Measurements from ENCODE around the gene PINK1. TPM values are rescaled to one million over a fixed set of nuclear protein-coding genes. Genes with fewer than 3 reads are reported as not detected.

Gene PINK1
- total RNA-seq, 2 experiments from 2014 or later = 4.4 to 4.8 TPM

DNA sequence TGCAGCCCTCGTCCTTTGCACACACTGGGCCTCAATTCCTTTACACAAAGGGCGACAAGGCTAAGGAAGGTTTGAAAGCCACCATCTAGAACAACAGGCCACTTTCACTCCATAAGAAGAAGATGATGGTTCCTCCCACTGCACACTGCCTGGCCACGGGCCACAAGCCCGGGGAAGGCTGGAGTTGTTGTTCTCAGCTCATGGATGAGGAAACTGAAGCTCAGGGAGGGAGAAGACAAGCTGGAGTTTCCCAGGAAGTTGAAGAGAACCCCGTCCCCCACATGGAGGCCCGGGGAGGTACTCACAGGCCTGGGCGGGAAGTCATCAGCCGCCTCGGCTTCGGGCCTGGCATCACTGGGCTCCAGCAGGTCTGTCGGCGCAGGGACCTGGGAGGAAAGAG lies 52.5 kb downstream of the PINK1 start:
- H3K27me3 Mint-ChIP-seq = peaks cover 4% of the 10 kb centered on the region
- intact Hi-C loops (cut with micrococcal nuclease) = no loop called here
- H3K27ac Mint-ChIP-seq = no peak overlapping the region
- H3K4me3 Mint-ChIP-seq = no peak overlapping the region
- ChIA-PET POLR2A (no interaction called here), CTCF (interaction anchor here (1.9 kb wide), 1 partner anchor 11 kb away, joined by 8 read pairs; no protein-coding TSS in a partner anchor)
- H3K9me3 Mint-ChIP-seq = no peaks in the 10 kb centered on the region
- H3K36me3 Mint-ChIP-seq = no peaks in the 10 kb centered on the region
- no peaks in the 10 kb centered on the region for H3K4me1 Mint-ChIP-seq (ENCODE audit: low read depth)
- DNase-seq = no peak

DNA sequence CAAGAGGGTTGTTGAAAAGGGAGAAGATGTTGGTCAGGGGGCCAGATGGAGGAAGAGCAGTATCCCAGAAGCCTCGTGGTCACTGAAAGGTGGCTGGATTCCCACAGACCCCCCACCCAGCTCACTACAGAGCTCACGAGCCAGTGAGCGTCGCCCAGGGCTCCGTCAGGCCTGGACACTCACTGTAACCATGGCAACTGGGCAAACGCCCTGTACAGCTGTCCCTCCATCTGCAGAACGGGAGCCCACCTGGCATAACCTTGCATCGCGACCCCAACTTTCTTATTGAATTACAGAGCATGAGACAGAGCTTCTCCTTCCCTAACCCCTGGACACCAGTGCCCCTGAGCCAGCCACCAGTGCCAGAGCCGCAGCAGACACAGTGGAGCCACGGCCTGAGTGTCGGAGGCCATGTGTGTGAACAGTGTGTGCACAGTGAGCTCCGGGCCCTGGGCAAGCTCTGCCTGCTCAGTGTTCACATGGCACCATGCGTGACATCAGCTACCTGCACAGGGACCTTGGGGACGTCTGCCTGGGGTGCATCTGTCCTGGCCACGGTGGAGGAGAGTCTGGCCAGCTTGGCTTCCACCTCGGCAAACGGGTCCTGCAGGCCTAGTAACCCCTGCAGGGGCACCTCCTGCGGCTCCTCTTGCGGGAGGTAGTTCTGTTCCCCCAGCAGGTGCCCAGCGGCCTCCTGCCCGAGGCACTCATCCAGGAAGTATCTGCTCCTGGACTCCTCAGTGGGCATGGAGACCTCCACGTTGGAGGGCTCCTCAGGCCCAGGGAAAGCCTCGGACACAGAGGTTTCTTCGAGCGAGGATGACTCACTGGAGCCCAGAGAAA lies 53.8 kb downstream of the PINK1 start:
- H3K27me3 Mint-ChIP-seq = peaks cover 2% of the 10 kb centered on the region
- H3K4me1 Mint-ChIP-seq (ENCODE audit: low read depth) = no peaks in the 10 kb centered on the region
- H3K27ac Mint-ChIP-seq = no peak overlapping the region
- intact Hi-C loops (cut with micrococcal nuclease) = no loop called here
- no peaks in the 10 kb centered on the region for H3K36me3 Mint-ChIP-seq
- ChIA-PET CTCF (interaction anchor here (0.6 to 2.4 kb wide), 3 partner anchors 10 to 812 kb away, joined by 3 to 14 read pairs (median 4); no protein-coding TSS in a partner anchor), POLR2A (no interaction called here)
- no peak overlapping the region for H3K4me3 Mint-ChIP-seq
- DNase-seq = no peak
- H3K9me3 Mint-ChIP-seq = no peaks in the 10 kb centered on the region

DNA sequence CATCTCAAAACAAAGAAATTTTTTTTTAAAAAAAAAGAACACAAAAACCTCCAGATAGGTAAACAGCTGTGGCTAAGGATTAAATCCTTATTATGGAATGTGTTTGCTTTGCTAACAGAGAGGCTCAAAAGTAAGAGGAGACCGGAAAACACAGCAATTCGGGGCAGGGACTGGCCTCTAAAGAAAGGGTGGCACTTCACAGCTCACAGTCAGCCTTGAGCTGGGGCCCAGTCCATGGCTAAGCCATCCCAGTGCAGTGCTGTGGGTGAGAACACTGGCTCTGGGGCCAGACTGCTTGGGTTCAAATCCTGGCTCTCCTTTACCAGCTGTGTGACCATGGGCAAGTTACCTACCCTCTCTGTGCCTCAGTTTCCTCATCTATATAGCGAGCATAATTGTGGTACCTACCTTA lies 56.4 kb downstream of the PINK1 start:
- H3K4me3 Mint-ChIP-seq = no peak overlapping the region
- POLR2A ChIA-PET = no interaction called here
- H3K36me3 Mint-ChIP-seq = no peaks in the 10 kb centered on the region
- CTCF ChIA-PET = no interaction called here
- H3K9me3 Mint-ChIP-seq = no peaks in the 10 kb centered on the region
- H3K27me3 Mint-ChIP-seq = peaks cover under 1% of the 10 kb centered on the region
- intact Hi-C loops (cut with micrococcal nuclease) = no loop called here
- no peak overlapping the region for H3K27ac Mint-ChIP-seq
- no peak for DNase-seq
- no peaks in the 10 kb centered on the region for H3K4me1 Mint-ChIP-seq (ENCODE audit: low read depth)

DNA sequence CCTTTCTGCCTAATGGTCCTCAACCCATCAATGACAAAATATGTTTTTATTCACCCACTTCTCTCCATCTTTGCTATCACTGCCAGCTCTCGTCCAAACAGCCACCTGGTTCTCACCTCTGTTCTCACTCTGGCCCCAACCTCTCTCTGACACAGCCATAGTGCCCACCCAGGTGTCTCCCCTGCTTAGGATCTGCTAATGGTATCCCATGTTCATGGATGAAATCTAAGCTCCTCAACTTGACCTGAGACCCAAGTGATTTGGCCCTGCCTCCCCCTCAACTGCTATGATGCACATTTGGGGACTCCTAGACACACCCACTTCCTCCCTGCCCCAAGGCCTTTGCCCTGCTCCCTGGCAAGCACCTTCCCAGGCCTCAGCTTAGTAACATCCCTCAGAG lies 58.6 kb downstream of the PINK1 start:
- H3K27me3 Mint-ChIP-seq = peaks cover 6% of the 10 kb centered on the region
- POLR2A ChIA-PET = interaction anchor here (0.6 kb wide), 2 partner anchors 42 to 60 kb away, joined by 3 to 6 read pairs; no protein-coding TSS in a partner anchor

DNA sequence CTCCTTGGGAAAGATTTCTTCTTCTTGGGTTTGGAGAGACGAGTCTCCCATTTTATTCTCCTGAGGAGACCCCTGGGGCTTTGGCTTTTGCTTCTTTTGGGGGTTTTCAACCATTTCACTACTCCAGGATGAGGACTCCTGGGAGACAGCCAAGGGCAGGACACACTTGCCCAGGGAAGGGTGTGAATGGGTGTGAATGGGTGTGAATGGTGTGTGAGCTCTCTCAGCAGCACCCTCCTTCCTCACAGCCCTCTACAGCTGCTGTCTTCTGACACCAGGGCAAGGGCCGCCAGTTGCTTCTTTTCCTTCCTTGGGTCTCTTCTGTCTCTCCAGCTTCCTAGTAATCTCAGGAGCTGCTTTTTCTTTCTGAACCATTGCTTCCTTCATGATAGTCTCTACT lies 60.4 kb downstream of the PINK1 start:
- ChIA-PET CTCF (interaction anchor here (0.6 to 1.4 kb wide), 2 partner anchors 501 to 615 kb away, joined by 3 to 7 read pairs; no protein-coding TSS in a partner anchor), POLR2A (no interaction called here)
- Mint-ChIP-seq H3K4me3 (no peak overlapping the region), H3K9me3 (no peaks in the 10 kb centered on the region), H3K36me3 (no peaks in the 10 kb centered on the region), H3K27ac (no peak overlapping the region), H3K27me3 (peaks cover 6% of the 10 kb centered on the region), H3K4me1 (ENCODE audit: low read depth) (peaks cover 6% of the 10 kb centered on the region)
- intact Hi-C loops (cut with micrococcal nuclease) = no loop called here
- DNase-seq = no peak

More for the DNA sequence above, 58.6 kb downstream of the PINK1 start:
- CTCF ChIA-PET = interaction anchor here (0.6 kb wide), 1 partner anchor 503 kb away, joined by 3 read pairs; no protein-coding TSS in a partner anchor
- Mint-ChIP-seq H3K36me3 (no peaks in the 10 kb centered on the region), H3K9me3 (no peaks in the 10 kb centered on the region), H3K4me1 (ENCODE audit: low read depth) (peaks cover 4% of the 10 kb centered on the region), H3K27ac (no peak overlapping the region), H3K4me3 (no peak overlapping the region)
- intact Hi-C loops (cut with micrococcal nuclease) = no loop called here
- DNase-seq = no peak

DNA sequence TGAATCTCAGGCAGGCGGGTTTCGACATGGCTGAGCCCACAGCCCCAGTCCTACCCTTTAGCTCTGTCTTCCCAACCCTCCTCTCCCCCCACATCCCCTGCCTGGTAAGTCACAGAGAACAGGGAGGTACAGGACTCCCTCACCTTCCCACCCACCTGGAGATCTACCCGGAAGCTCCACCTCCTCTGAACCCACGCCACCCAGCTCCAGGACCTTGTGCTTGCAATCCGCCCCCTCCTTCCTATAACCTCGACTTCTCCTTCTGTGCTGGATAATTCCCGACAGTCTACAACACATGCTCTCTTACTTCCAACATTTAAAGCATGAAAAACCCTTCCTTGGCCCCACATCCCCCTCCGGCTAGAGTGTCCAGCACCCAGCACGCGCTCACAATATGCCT lies 62.3 kb downstream of the PINK1 start:
- H3K4me1 Mint-ChIP-seq (ENCODE audit: low read depth) = peaks cover 6% of the 10 kb centered on the region
- H3K27me3 Mint-ChIP-seq = peaks cover 6% of the 10 kb centered on the region
- POLR2A ChIA-PET = no interaction called here
- intact Hi-C loops (cut with micrococcal nuclease) = no loop called here
- CTCF ChIA-PET = interaction anchor here (1.1 to 5.2 kb wide), 2 partner anchors 62 to 499 kb away, joined by 3 to 129 read pairs; no protein-coding TSS in a partner anchor
- no peak for DNase-seq
- H3K9me3 Mint-ChIP-seq = no peaks in the 10 kb centered on the region
- no peaks in the 10 kb centered on the region for H3K36me3 Mint-ChIP-seq
- no peak overlapping the region for H3K4me3 Mint-ChIP-seq
- no peak overlapping the region for H3K27ac Mint-ChIP-seq

DNA sequence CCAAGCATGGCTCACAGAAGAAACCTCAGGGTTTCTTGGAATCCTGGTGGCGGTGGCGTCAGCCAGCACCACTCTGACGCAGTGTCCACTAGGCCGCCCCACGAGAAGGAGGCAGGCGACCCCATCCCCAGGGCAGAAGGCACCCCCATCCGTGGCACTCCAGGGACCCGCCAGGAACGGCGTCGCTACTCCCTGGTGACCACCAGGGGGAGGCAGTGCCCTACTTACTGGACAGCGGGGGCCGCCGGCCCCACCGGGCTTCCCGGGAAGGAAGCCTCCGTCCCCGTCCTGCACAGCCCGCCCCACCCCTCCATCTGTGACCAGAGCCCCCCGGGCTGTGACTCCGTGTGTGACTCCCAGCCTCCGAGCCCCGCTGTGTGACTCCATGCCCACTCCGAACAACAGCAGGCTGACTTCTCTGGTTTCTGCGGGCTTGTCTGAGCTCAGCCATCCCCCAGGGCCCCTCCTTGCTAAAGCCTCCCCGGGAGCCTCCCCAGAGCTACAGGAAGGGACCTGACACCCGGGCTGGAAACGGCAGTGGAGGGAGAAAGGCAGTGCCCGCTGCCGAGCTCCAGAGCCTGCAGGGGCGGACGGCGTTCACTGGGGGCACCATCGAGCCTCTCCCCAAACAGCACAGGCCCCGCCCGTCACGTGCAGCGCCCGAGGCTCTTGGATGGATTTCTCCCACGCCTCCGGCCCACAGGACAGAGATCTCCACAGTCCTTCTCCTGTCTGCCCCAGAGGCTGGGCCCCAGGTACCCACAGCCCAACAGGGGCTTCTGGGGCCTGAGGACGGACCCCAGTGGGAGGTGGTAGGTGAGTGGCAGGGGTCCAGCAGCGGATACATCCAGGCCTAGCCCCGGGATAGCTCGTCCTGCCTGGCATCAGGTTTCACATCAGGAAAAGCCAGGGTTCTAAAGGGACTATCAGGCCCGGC lies 63.4 kb downstream of the PINK1 start:
- Mint-ChIP-seq H3K9me3 (no peaks in the 10 kb centered on the region), H3K27ac (no peak overlapping the region), H3K4me1 (ENCODE audit: low read depth) (peaks cover 6% of the 10 kb centered on the region), H3K27me3 (peaks cover 6% of the 10 kb centered on the region), H3K4me3 (peak overlapping the region; percentile 77), H3K36me3 (no peaks in the 10 kb centered on the region)
- peak; percentile 85 for DNase-seq
- intact Hi-C loops (cut with micrococcal nuclease) = loop anchor here (1.0 to 2.0 kb wide), 2 partner anchors 36 to 499 kb away; partner anchors contain the start of gene SH2D5
- CTCF ChIA-PET = interaction anchor here (0.7 to 5.2 kb wide), 55 partner anchors 9 to 556 kb away, joined by 3 to 129 read pairs (median 4); partner anchors contain the start of genes DDOST, KIF17 and SH2D5
- POLR2A ChIA-PET = no interaction called here

DNA sequence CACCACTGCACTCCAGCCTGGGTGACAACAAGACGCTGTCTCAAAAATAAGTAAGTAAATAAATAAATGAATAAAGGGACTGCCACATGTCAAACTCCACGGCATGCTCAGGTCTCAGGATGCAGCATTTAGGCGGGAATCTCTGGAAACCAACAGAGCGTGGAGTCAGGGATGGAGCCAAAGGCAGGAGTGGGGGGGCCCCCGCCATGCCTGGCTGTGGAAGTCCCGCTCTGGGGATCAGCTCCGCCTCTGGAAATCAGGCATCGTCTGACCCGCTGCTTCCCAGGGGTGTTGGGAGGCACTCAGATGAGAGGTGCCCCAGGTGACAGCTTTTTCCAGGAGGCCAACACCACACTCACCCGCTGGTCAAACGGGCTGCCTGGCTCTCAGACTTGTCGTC lies 64.3 kb downstream of the PINK1 start:
- intact Hi-C loops (cut with micrococcal nuclease) = loop anchor here (2.0 kb wide), 1 partner anchor 35 kb away; the partner anchor contains the start of gene SH2D5
- Mint-ChIP-seq H3K4me1 (ENCODE audit: low read depth) (peaks cover 6% of the 10 kb centered on the region), H3K36me3 (no peaks in the 10 kb centered on the region), H3K9me3 (no peaks in the 10 kb centered on the region), H3K27ac (no peak overlapping the region), H3K4me3 (no peak overlapping the region), H3K27me3 (peaks cover 6% of the 10 kb centered on the region)
- DNase-seq = no peak
- ChIA-PET POLR2A (no interaction called here), CTCF (interaction anchor here (0.9 to 5.2 kb wide), 22 partner anchors 10 to 520 kb away, joined by 3 to 129 read pairs (median 6); partner anchors contain the start of genes DDOST, KIF17 and SH2D5)

DNA sequence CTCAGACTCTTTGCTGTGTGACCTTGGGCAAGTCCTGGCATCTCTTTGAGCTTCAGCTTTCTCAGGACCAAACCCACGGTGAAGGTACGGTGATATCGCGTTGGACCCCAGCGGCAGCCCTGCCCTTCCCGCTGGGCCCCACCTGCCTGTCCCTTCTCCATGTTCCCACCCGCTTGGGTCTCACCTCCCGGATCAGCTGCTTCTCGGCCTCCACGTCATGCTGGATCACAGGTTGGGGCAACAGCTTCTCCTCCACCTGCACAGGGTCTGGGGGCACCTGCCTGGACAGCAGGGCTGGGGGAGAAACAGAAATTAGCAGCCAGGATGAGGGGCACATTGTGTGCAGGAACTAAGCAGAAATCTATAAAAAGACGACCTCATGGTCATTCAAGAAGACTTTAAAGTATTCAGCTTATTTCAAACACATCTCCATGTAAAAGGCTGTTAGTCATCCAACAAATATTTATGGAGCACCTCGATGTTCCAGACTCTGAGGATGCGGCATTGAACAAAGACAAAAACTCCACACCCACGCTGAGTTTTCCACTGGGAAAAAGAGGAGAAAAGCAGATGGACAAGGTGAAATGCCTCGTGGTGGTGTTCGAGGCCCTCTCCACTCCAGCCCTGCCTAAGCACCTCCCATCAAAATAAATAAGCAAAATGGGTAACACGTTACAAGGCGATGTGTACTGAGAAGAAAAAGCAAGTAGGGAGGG lies 65.1 kb downstream of the PINK1 start:
- intact Hi-C loops (cut with micrococcal nuclease) = no loop called here
- Mint-ChIP-seq H3K27me3 (peaks cover 6% of the 10 kb centered on the region), H3K4me1 (ENCODE audit: low read depth) (peaks cover 6% of the 10 kb centered on the region), H3K36me3 (no peaks in the 10 kb centered on the region), H3K9me3 (no peaks in the 10 kb centered on the region), H3K4me3 (no peak overlapping the region), H3K27ac (no peak overlapping the region)
- DNase-seq = no peak
- CTCF ChIA-PET = interaction anchor here (0.6 to 5.2 kb wide), 5 partner anchors 31 to 1184 kb away, joined by 3 to 129 read pairs (median 3); partner anchors contain the start of gene SH2D5
- POLR2A ChIA-PET = no interaction called here

DNA sequence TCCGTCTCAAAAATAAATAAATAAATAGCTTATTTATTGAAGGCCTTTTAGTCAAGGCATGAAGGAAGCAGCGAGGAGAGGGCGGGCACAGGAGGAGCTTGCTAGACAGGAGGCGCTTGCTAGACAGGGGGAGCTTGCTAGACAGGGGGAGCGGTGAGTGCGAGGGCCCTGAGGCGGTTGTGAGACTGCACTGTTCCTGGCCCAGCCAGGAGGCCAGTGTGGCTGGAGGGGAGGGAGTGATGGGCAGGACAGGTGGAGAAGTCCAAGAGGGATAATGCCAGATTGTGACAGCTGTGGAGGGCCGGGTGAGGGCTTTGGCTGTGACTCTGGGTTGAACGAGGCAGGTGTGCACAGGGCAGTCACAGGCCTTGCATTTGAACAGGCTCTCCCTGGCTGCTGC lies 66.3 kb downstream of the PINK1 start:
- H3K4me1 Mint-ChIP-seq (ENCODE audit: low read depth) = peaks cover 6% of the 10 kb centered on the region
- peaks cover 6% of the 10 kb centered on the region for H3K27me3 Mint-ChIP-seq
- H3K4me3 Mint-ChIP-seq = no peak overlapping the region
- ChIA-PET POLR2A (no interaction called here), CTCF (interaction anchor here (0.5 to 5.2 kb wide), 4 partner anchors 35 to 495 kb away, joined by 3 to 129 read pairs (median 4); no protein-coding TSS in a partner anchor)
- H3K9me3 Mint-ChIP-seq = no peaks in the 10 kb centered on the region
- H3K36me3 Mint-ChIP-seq = no peaks in the 10 kb centered on the region
- no peak overlapping the region for H3K27ac Mint-ChIP-seq
- DNase-seq = no peak
- intact Hi-C loops (cut with micrococcal nuclease) = no loop called here

DNA sequence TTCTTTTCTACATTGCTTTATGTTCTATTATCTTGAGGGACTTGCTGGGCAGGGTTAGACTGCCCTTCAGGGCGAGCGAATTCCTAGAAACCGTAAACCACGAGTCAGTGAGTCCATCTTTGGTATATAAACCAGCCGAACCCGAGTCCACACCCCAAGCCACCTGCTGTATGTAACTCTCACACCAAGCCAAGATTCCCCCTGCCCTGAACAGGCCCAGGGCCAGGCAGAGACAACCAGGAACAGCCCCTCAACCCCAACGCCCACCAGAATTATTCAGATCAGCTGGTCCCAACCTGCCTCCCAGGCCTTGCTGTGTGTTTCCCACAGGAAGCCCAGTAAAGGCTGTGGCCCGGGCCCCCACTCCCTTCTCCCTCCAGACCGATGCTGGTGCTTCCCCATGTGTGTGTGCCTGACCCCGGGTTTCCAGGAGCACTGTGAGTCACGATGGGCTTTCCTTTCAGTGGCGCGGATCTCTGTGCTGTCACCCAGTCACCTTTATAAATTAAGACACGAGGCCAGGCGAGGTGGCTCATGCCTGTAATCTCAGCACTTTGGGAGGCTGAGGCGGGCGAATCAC lies 67.5 kb downstream of the PINK1 start:
- ChIA-PET POLR2A (no interaction called here), CTCF (interaction anchor here (1.3 kb wide), 1 partner anchor 495 kb away, joined by 5 read pairs; no protein-coding TSS in a partner anchor)
- no peaks in the 10 kb centered on the region for H3K36me3 Mint-ChIP-seq
- H3K27me3 Mint-ChIP-seq = peaks cover 2% of the 10 kb centered on the region
- intact Hi-C loops (cut with micrococcal nuclease) = no loop called here
- peaks cover 6% of the 10 kb centered on the region for H3K4me1 Mint-ChIP-seq (ENCODE audit: low read depth)
- no peak overlapping the region for H3K27ac Mint-ChIP-seq
- no peak for DNase-seq
- no peak overlapping the region for H3K4me3 Mint-ChIP-seq
- H3K9me3 Mint-ChIP-seq = no peaks in the 10 kb centered on the region

Data from activated CD4-positive, alpha-beta memory T cell treated with anti-CD3 and anti-CD28 coated beads for 36 hours (primary cell).